H1 (cell line): Measurements from ENCODE around the gene CEBPA. TPM values are rescaled to one million over a fixed set of nuclear protein-coding genes. Genes with fewer than 3 reads are reported as not detected.

Experiments
- SIRT6 ChIP-seq: IDR thresholded peaks from one replicate; pipeline ENCODE4 v1.7.1; 2012; ENCODE audit warnings: low read length, inconsistent platforms
- polyA plus RNA-seq, 7 experiments: library from polyadenylated mRNA; depleted of rRNA in 3 of 7; stranded (reverse) in 5 of 7; unstranded in 2 of 7; fragments of >200 nt in 5 of 7; fragments of 200-250 nt in 2 of 7; gene quantifications; 1 replicate in 5 of 7; 2 replicates in 1 of 7; 4 replicates in 1 of 7; pipeline versions ENCODE4 v1.2.1 to v1.2.3, GENCODE V29; 2011 to 2013; ENCODE audit warnings: missing spikeins in 2 of 7, mixed read lengths in 2 of 7
- total RNA-seq: library from RNA; stranded (reverse); fragmentation: NEBNext Ultra II Directional; extraction: Animal tissue kit (Norgen Biotek cat#: 25700); gene quantifications from 2 replicates; pipeline ENCODE4 v1.2.1, GENCODE V29; 2021
- TF ChIP-seq, protein P1 (sequence below): fragments of 300-600 bp; sonication (generic); IDR thresholded peaks from 2 replicates; pipeline ENCODE4 v1.7.1; 2012; ENCODE audit warnings: low read length, moderate library complexity, mild to moderate bottlenecking, inconsistent platforms; ENCODE audit not compliant: insufficient replicate concordance

The CEBPA gene
- total and polyA plus RNA-seq, 2 of the 8 experiments (the other 6 are each of a cell fraction or from before 2014, with no cell fraction given), result 2.0 to 2.7 TPM

DNA sequence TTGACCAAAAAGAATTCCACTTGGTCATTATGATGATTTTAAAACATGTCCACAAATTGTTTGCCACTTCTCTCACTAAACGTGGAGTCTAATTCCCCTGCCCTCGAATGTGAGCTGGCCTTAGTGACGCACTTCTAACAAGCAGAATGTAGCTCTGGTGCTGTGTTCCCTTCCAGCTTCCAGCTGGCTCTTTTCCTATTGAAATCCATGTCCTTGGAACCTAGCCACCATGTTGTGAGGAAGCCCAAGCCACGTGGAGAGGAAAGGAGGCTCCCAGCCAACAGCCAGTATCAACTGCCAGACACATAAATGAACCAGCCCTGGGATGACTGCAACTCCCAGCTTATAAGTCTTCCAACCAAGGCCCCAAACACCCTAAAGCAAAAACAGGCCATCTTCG, 23.6 kb upstream of the CEBPA start (continued):
- no peak for TF ChIP-seq SIRT6
- TF ChIP-seq, protein P1, sequence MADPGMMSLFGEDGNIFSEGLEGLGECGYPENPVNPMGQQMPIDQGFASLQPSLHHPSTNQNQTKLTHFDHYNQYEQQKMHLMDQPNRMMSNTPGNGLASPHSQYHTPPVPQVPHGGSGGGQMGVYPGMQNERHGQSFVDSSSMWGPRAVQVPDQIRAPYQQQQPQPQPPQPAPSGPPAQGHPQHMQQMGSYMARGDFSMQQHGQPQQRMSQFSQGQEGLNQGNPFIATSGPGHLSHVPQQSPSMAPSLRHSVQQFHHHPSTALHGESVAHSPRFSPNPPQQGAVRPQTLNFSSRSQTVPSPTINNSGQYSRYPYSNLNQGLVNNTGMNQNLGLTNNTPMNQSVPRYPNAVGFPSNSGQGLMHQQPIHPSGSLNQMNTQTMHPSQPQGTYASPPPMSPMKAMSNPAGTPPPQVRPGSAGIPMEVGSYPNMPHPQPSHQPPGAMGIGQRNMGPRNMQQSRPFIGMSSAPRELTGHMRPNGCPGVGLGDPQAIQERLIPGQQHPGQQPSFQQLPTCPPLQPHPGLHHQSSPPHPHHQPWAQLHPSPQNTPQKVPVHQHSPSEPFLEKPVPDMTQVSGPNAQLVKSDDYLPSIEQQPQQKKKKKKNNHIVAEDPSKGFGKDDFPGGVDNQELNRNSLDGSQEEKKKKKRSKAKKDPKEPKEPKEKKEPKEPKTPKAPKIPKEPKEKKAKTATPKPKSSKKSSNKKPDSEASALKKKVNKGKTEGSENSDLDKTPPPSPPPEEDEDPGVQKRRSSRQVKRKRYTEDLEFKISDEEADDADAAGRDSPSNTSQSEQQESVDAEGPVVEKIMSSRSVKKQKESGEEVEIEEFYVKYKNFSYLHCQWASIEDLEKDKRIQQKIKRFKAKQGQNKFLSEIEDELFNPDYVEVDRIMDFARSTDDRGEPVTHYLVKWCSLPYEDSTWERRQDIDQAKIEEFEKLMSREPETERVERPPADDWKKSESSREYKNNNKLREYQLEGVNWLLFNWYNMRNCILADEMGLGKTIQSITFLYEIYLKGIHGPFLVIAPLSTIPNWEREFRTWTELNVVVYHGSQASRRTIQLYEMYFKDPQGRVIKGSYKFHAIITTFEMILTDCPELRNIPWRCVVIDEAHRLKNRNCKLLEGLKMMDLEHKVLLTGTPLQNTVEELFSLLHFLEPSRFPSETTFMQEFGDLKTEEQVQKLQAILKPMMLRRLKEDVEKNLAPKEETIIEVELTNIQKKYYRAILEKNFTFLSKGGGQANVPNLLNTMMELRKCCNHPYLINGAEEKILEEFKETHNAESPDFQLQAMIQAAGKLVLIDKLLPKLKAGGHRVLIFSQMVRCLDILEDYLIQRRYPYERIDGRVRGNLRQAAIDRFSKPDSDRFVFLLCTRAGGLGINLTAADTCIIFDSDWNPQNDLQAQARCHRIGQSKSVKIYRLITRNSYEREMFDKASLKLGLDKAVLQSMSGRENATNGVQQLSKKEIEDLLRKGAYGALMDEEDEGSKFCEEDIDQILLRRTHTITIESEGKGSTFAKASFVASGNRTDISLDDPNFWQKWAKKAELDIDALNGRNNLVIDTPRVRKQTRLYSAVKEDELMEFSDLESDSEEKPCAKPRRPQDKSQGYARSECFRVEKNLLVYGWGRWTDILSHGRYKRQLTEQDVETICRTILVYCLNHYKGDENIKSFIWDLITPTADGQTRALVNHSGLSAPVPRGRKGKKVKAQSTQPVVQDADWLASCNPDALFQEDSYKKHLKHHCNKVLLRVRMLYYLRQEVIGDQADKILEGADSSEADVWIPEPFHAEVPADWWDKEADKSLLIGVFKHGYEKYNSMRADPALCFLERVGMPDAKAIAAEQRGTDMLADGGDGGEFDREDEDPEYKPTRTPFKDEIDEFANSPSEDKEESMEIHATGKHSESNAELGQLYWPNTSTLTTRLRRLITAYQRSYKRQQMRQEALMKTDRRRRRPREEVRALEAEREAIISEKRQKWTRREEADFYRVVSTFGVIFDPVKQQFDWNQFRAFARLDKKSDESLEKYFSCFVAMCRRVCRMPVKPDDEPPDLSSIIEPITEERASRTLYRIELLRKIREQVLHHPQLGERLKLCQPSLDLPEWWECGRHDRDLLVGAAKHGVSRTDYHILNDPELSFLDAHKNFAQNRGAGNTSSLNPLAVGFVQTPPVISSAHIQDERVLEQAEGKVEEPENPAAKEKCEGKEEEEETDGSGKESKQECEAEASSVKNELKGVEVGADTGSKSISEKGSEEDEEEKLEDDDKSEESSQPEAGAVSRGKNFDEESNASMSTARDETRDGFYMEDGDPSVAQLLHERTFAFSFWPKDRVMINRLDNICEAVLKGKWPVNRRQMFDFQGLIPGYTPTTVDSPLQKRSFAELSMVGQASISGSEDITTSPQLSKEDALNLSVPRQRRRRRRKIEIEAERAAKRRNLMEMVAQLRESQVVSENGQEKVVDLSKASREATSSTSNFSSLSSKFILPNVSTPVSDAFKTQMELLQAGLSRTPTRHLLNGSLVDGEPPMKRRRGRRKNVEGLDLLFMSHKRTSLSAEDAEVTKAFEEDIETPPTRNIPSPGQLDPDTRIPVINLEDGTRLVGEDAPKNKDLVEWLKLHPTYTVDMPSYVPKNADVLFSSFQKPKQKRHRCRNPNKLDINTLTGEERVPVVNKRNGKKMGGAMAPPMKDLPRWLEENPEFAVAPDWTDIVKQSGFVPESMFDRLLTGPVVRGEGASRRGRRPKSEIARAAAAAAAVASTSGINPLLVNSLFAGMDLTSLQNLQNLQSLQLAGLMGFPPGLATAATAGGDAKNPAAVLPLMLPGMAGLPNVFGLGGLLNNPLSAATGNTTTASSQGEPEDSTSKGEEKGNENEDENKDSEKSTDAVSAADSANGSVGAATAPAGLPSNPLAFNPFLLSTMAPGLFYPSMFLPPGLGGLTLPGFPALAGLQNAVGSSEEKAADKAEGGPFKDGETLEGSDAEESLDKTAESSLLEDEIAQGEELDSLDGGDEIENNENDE, result no peak
- TF ChIP-seq, all 59 proteins: peak for 0
